ENCODE data around the gene SIAH3.

Gene SIAH3

DNA sequence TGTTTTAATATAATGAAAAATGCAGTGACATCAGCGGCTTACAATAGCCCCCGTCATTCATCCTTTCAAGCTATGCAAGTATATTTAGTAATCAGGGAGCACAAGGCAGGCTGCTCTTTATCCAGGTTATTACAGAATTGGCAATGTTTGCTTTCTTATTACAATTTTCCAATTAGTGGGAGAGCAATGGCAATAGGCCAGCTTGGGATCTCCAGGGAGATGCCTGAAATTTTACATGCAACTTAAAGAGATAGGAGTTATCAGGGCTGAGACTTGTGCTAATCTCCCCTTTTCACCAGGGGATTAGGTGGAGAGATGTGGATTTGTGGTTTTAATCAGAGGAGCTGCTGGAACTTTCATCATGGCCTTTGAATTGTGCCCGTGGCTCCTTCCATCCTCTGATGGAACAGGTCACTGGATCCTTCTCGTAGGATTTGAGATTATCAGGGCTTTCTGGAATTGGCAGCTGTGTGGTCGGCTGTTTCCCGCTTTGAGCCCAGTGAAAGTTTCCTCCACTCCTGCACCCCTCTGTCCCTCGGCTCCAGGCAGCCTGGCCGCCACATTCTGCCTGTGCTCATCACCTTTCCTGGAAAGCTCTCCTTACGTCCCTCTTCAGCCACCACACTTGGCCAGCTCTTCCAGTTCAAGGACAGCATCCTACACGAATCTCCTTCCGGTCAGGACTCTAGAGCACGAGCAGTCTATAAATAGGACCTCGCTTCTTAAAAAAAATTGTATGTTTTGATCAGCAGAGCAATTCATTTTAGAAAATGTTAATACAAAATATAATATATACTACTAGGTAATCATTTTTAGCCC lies 102.4 kb downstream of the SIAH3 start:
- Histone ChIP-seq H3K27me3 (replicated peaks; ENCODE audit: control insufficient read depth, insufficient read depth, low read length, poor library complexity, severe bottlenecking) (no peaks in the 10 kb centered on the region), H3K27ac (ENCODE audit: insufficient read depth, low read length, poor library complexity, severe bottlenecking) (no peak overlapping the region), H3K4me3 (ENCODE audit: insufficient read depth, low read depth, low read length, poor library complexity, severe bottlenecking) (no peak overlapping the region), H3K36me3 (ENCODE audit: control insufficient read depth, insufficient read depth, low read length) (no peaks in the 10 kb centered on the region), H3K9me3 (ENCODE audit: control insufficient read depth, low read length) (no peaks in the 10 kb centered on the region), H3K4me1 (ENCODE audit: control insufficient read depth, insufficient read depth, low read length, poor library complexity, severe bottlenecking) (no peaks in the 10 kb centered on the region)
- DNase-seq = no peak

DNA sequence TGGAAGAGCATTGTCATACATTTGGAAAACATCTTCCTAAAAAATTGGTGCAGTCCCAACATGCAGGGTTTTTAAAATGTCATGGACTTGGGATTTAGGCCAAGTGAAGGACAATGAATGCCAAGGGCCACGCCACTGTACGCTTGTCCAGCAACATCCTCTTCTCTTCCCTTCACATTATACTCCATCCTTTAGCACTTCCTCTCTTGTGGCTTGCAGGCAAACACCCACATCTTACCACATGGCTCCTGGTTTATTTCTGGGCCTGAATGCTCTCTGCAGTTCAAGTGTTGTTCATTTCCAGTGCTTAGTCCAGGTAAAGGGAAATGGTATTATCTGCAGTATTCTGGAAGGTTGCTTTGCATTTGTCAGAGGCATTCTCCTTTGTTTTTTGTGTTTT lies 104.5 kb downstream of the SIAH3 start:
- DNase-seq = no peak
- no peak overlapping the region for H3K27ac ChIP-seq (ENCODE audit: insufficient read depth, low read length, poor library complexity, severe bottlenecking)
- no peaks in the 10 kb centered on the region for H3K4me1 ChIP-seq (ENCODE audit: control insufficient read depth, insufficient read depth, low read length, poor library complexity, severe bottlenecking)
- H3K4me3 ChIP-seq (ENCODE audit: insufficient read depth, low read depth, low read length, poor library complexity, severe bottlenecking) = no peak overlapping the region
- no peaks in the 10 kb centered on the region for H3K27me3 ChIP-seq (replicated peaks; ENCODE audit: control insufficient read depth, insufficient read depth, low read length, poor library complexity, severe bottlenecking)
- H3K9me3 ChIP-seq (ENCODE audit: control insufficient read depth, low read length) = no peaks in the 10 kb centered on the region
- no peaks in the 10 kb centered on the region for H3K36me3 ChIP-seq (ENCODE audit: control insufficient read depth, insufficient read depth, low read length)

DNA sequence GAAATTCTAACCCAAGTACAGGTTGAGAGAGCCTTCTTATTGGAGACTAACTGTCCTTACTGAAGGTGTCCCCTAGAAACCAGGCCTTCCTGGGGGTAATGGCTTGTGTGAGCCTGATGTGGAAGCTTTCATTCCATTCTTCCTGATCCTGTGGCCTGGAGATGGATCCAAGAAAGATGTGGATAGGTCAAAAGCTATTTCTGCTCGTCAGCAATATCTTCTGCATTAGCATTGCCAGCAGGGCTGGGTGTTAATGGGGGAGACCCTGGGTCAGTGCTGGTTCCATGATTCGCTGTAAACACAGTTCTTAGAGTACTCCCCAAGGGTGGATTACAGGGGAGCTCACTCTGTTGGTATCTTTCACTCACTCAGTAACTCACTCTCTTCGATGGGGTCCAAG lies 106.6 kb downstream of the SIAH3 start:
- no peak overlapping the region for H3K4me3 ChIP-seq (ENCODE audit: insufficient read depth, low read depth, low read length, poor library complexity, severe bottlenecking)
- H3K36me3 ChIP-seq (ENCODE audit: control insufficient read depth, insufficient read depth, low read length) = no peaks in the 10 kb centered on the region
- H3K9me3 ChIP-seq (ENCODE audit: control insufficient read depth, low read length) = no peaks in the 10 kb centered on the region
- H3K27me3 ChIP-seq (replicated peaks; ENCODE audit: control insufficient read depth, insufficient read depth, low read length, poor library complexity, severe bottlenecking) = no peaks in the 10 kb centered on the region
- H3K4me1 ChIP-seq (ENCODE audit: control insufficient read depth, insufficient read depth, low read length, poor library complexity, severe bottlenecking) = no peaks in the 10 kb centered on the region
- no peak for DNase-seq
- no peak overlapping the region for H3K27ac ChIP-seq (ENCODE audit: insufficient read depth, low read length, poor library complexity, severe bottlenecking)

DNA sequence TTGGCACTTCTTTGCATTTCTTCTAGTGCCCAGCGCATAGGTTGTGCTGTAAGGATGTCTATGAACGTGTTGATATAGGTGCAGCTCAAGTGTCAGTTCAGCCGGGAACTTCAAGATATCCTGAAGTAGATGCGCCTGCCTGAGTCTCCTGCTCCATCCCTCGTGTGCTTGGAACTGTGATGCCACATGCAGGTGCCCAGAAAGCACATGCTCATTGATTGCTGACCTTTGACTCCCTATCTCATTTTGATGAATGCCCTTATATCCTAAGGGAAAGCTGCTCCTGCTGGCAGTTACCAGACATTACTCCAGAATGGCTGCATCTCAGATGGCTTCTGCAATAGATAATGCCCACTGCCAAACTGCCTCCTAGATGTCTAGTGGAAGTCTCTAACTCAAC lies 108.6 kb downstream of the SIAH3 start:
- Histone ChIP-seq H3K36me3 (ENCODE audit: control insufficient read depth, insufficient read depth, low read length) (no peaks in the 10 kb centered on the region), H3K4me1 (ENCODE audit: control insufficient read depth, insufficient read depth, low read length, poor library complexity, severe bottlenecking) (no peaks in the 10 kb centered on the region), H3K4me3 (ENCODE audit: insufficient read depth, low read depth, low read length, poor library complexity, severe bottlenecking) (no peak overlapping the region), H3K27ac (ENCODE audit: insufficient read depth, low read length, poor library complexity, severe bottlenecking) (no peak overlapping the region), H3K9me3 (ENCODE audit: control insufficient read depth, low read length) (no peaks in the 10 kb centered on the region), H3K27me3 (replicated peaks; ENCODE audit: control insufficient read depth, insufficient read depth, low read length, poor library complexity, severe bottlenecking) (no peaks in the 10 kb centered on the region)
- DNase-seq = no peak

DNA sequence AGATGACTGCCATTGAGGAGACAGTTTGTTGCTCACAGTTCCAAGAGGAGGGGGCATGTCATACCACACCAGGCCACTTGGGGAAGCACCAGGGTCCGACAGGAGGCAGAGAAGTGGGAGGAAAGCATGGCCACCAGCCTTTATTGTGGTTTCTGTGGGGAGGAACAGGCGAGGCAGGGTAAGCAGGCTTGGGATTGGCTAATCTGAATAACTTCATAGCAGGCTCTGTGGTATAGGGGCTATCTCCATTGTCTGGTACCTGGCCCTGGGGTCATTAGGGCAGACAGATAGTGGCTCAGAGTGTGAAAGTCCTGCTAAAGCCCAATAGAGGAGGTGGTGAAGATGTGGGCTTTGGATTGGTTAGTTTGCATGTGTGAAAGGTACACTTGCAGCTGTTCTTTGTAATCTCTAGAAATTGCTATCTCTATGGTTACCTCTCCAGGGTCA lies 114.0 kb downstream of the SIAH3 start:
- H3K27ac ChIP-seq (ENCODE audit: insufficient read depth, low read length, poor library complexity, severe bottlenecking) = no peak overlapping the region
- no peaks in the 10 kb centered on the region for H3K9me3 ChIP-seq (ENCODE audit: control insufficient read depth, low read length)
- no peak for DNase-seq
- no peaks in the 10 kb centered on the region for H3K4me1 ChIP-seq (ENCODE audit: control insufficient read depth, insufficient read depth, low read length, poor library complexity, severe bottlenecking)
- no peaks in the 10 kb centered on the region for H3K36me3 ChIP-seq (ENCODE audit: control insufficient read depth, insufficient read depth, low read length)
- no peak overlapping the region for H3K4me3 ChIP-seq (ENCODE audit: insufficient read depth, low read depth, low read length, poor library complexity, severe bottlenecking)
- H3K27me3 ChIP-seq (replicated peaks; ENCODE audit: control insufficient read depth, insufficient read depth, low read length, poor library complexity, severe bottlenecking) = no peaks in the 10 kb centered on the region

DNA sequence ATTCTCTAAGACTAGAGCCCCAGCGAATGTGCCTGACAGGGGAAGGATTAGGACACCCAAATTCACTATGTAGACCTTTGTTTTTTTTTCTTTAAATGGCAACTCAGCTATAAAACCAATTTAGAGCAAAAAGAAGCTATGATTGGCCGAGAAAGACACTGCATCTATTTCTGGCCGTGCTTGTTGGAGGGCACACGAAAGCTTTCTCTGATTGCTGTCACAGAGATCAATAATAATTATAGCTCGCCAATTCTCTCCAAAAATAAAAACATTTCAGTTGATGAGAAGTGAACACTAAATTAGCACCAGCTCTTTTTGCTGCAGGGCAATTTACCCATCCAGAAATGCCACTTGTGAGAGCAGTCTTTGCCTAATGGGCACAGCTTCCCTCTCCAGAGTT lies 118.2 kb downstream of the SIAH3 start:
- no peak overlapping the region for H3K4me3 ChIP-seq (ENCODE audit: insufficient read depth, low read depth, low read length, poor library complexity, severe bottlenecking)
- H3K36me3 ChIP-seq (ENCODE audit: control insufficient read depth, insufficient read depth, low read length) = no peaks in the 10 kb centered on the region
- DNase-seq = no peak
- no peak overlapping the region for H3K27ac ChIP-seq (ENCODE audit: insufficient read depth, low read length, poor library complexity, severe bottlenecking)
- no peaks in the 10 kb centered on the region for H3K9me3 ChIP-seq (ENCODE audit: control insufficient read depth, low read length)
- H3K4me1 ChIP-seq (ENCODE audit: control insufficient read depth, insufficient read depth, low read length, poor library complexity, severe bottlenecking) = no peaks in the 10 kb centered on the region
- no peaks in the 10 kb centered on the region for H3K27me3 ChIP-seq (replicated peaks; ENCODE audit: control insufficient read depth, insufficient read depth, low read length, poor library complexity, severe bottlenecking)

DNA sequence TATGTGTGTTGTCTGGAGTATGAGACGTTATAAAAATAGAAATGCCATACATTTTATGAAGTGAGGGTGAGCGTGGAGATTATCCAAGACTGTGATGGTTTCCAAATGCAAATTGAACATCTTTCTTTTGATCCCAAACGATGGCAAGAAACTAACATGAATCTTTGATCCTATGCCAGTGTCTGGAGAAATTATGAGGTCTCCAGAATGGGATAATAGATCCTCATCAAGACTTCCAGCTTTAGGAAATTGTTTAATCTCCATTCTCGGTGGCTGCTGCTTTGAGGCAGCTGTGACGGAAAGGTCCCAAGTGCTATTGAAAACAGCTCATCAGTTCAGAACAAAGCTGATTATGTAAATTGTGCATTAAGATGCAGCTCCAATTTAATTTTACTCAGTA lies 118.6 kb downstream of the SIAH3 start:
- no peak for DNase-seq
- Histone ChIP-seq H3K27ac (ENCODE audit: insufficient read depth, low read length, poor library complexity, severe bottlenecking) (no peak overlapping the region), H3K36me3 (ENCODE audit: control insufficient read depth, insufficient read depth, low read length) (no peaks in the 10 kb centered on the region), H3K9me3 (ENCODE audit: control insufficient read depth, low read length) (no peaks in the 10 kb centered on the region), H3K4me3 (ENCODE audit: insufficient read depth, low read depth, low read length, poor library complexity, severe bottlenecking) (no peak overlapping the region), H3K4me1 (ENCODE audit: control insufficient read depth, insufficient read depth, low read length, poor library complexity, severe bottlenecking) (no peaks in the 10 kb centered on the region), H3K27me3 (replicated peaks; ENCODE audit: control insufficient read depth, insufficient read depth, low read length, poor library complexity, severe bottlenecking) (no peaks in the 10 kb centered on the region)

DNA sequence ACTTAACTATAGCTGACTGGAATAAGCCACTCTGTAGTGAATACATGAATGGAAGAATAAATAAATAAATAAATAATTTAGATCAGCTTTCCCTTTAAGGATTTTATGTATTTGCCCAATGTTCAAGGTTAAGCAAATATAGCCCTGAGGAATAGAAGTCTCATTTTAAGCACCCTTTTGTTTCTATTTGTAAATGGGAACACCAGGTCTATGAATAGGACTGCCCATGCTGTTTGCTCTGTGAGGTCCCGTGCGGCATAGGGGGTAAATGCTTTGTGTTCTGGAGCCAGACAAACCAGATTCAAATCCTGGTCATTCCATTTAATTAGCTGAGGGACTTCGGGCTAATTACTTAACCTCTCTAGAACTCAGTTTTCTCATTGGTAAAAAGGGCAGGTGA lies 120.1 kb downstream of the SIAH3 start:
- Histone ChIP-seq H3K9me3 (ENCODE audit: control insufficient read depth, low read length) (no peaks in the 10 kb centered on the region), H3K27ac (ENCODE audit: insufficient read depth, low read length, poor library complexity, severe bottlenecking) (no peak overlapping the region), H3K27me3 (replicated peaks; ENCODE audit: control insufficient read depth, insufficient read depth, low read length, poor library complexity, severe bottlenecking) (no peaks in the 10 kb centered on the region), H3K4me3 (ENCODE audit: insufficient read depth, low read depth, low read length, poor library complexity, severe bottlenecking) (no peak overlapping the region), H3K4me1 (ENCODE audit: control insufficient read depth, insufficient read depth, low read length, poor library complexity, severe bottlenecking) (no peaks in the 10 kb centered on the region), H3K36me3 (ENCODE audit: control insufficient read depth, insufficient read depth, low read length) (no peaks in the 10 kb centered on the region)
- DNase-seq = no peak

DNA sequence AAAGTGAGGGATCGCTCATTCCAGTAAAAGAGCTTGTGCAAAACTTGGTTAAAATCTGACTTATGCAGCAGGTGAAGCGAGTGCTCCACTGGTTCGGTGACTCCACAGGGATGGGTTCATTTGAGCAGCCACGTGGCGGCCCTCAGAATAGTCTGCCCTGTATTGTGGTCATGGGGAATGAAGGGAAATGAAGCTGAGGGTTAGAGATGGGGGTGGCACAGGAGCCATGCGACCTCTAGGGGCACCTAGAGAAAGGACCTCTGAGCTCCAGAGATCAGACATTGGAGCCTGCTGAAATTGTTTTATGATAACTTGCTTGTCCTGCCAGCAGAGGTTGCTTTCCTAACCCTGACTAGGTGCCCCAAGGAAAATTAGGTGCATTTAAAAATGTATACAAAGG lies 122.8 kb downstream of the SIAH3 start:
- Histone ChIP-seq H3K9me3 (ENCODE audit: control insufficient read depth, low read length) (no peaks in the 10 kb centered on the region), H3K27ac (ENCODE audit: insufficient read depth, low read length, poor library complexity, severe bottlenecking) (no peak overlapping the region), H3K4me1 (ENCODE audit: control insufficient read depth, insufficient read depth, low read length, poor library complexity, severe bottlenecking) (no peaks in the 10 kb centered on the region), H3K36me3 (ENCODE audit: control insufficient read depth, insufficient read depth, low read length) (no peaks in the 10 kb centered on the region), H3K27me3 (replicated peaks; ENCODE audit: control insufficient read depth, insufficient read depth, low read length, poor library complexity, severe bottlenecking) (no peaks in the 10 kb centered on the region), H3K4me3 (ENCODE audit: insufficient read depth, low read depth, low read length, poor library complexity, severe bottlenecking) (no peak overlapping the region)
- no peak for DNase-seq

Data from effector memory CD4-positive, alpha-beta T cell (primary cell).